Measurements from ENCODE around the gene ARHGAP24. TPM values are rescaled to one million over a fixed set of nuclear protein-coding genes. Genes with fewer than 3 reads are reported as not detected.

The ARHGAP24 gene
- total RNA-seq, 1 donor from 2014 or later = 9.9 TPM

- H3K4me3 ChIP-seq (ENCODE audit: low read depth, low read length) = no peak overlapping the region
- no peak for TF ChIP-seq CTCF (conservative IDR thresholded peaks at IDR 0.05; ENCODE audit: low read depth, low read length)
Observed at GRCh38 chr4:85995361-85995760, 520.4 kb downstream of the ARHGAP24 start.

GRCh38 chr4:86001591-86001990 is 526.6 kb downstream of the ARHGAP24 start:
- no peak for DNase-seq (ENCODE audit: low read depth)
- TF ChIP-seq CTCF (conservative IDR thresholded peaks at IDR 0.05; ENCODE audit: low read depth, low read length) = no peak
- H3K4me3 ChIP-seq (ENCODE audit: low read depth, low read length) = no peak overlapping the region

More at GRCh38 chr4:85995361-85995760, 520.4 kb downstream of the ARHGAP24 start:
- DNase-seq (ENCODE audit: low read depth) = no peak

GRCh38 chr4:86004030-86004429 is 529.1 kb downstream of the ARHGAP24 start:
- TF ChIP-seq CTCF (conservative IDR thresholded peaks at IDR 0.05; ENCODE audit: low read depth, low read length) = no peak
- no peak overlapping the region for H3K4me3 ChIP-seq (ENCODE audit: low read depth, low read length)
- DNase-seq (ENCODE audit: low read depth) = no peak

- no peak for DNase-seq (ENCODE audit: low read depth)
- no peak overlapping the region for H3K4me3 ChIP-seq (ENCODE audit: low read depth, low read length)
- TF ChIP-seq CTCF (conservative IDR thresholded peaks at IDR 0.05; ENCODE audit: low read depth, low read length) = no peak
Observed at GRCh38 chr4:86006057-86006456, 531.1 kb downstream of the ARHGAP24 start.

- TF ChIP-seq CTCF (conservative IDR thresholded peaks at IDR 0.05; ENCODE audit: low read depth, low read length) = no peak
- no peak for DNase-seq (ENCODE audit: low read depth)
Observed at GRCh38 chr4:86007042-86007441, 532.1 kb downstream of the ARHGAP24 start.

GRCh38 chr4:86011117-86011516 is 536.2 kb downstream of the ARHGAP24 start:
- DNase-seq (ENCODE audit: low read depth) = peak; percentile 27
- H3K4me3 ChIP-seq (ENCODE audit: low read depth, low read length) = no peak overlapping the region
- no peak for TF ChIP-seq CTCF (conservative IDR thresholded peaks at IDR 0.05; ENCODE audit: low read depth, low read length)

More at GRCh38 chr4:86007042-86007441, 532.1 kb downstream of the ARHGAP24 start:
- H3K4me3 ChIP-seq (ENCODE audit: low read depth, low read length) = no peak overlapping the region

GRCh38 chr4:86013621-86014020 is 538.7 kb downstream of the ARHGAP24 start:
- no peak overlapping the region for H3K4me3 ChIP-seq (ENCODE audit: low read depth, low read length)
- no peak for DNase-seq (ENCODE audit: low read depth)
- no peak for TF ChIP-seq CTCF (conservative IDR thresholded peaks at IDR 0.05; ENCODE audit: low read depth, low read length)

Data from epithelial cell of proximal tubule (primary cell).